CD4-positive, alpha-beta T cell treated with Interleukin-6 for 4 hours (primary cell): ENCODE measurements around the gene NSDHL.
A peak's percentile ranks its signal among the peaks of the same experiment; 100 is the strongest.
"Not testable (repeated sequence)": the region's sequence is repeated elsewhere in the genome, so short reads cannot be mapped to it uniquely, and the experiment has no call there.

Experiments used
- DNase-seq: peaks from one replicate; pipeline ENCODE4 v3.0.0-alpha.2; 2020; ENCODE audit warnings: mixed read lengths

NSDHL gene

DNA sequence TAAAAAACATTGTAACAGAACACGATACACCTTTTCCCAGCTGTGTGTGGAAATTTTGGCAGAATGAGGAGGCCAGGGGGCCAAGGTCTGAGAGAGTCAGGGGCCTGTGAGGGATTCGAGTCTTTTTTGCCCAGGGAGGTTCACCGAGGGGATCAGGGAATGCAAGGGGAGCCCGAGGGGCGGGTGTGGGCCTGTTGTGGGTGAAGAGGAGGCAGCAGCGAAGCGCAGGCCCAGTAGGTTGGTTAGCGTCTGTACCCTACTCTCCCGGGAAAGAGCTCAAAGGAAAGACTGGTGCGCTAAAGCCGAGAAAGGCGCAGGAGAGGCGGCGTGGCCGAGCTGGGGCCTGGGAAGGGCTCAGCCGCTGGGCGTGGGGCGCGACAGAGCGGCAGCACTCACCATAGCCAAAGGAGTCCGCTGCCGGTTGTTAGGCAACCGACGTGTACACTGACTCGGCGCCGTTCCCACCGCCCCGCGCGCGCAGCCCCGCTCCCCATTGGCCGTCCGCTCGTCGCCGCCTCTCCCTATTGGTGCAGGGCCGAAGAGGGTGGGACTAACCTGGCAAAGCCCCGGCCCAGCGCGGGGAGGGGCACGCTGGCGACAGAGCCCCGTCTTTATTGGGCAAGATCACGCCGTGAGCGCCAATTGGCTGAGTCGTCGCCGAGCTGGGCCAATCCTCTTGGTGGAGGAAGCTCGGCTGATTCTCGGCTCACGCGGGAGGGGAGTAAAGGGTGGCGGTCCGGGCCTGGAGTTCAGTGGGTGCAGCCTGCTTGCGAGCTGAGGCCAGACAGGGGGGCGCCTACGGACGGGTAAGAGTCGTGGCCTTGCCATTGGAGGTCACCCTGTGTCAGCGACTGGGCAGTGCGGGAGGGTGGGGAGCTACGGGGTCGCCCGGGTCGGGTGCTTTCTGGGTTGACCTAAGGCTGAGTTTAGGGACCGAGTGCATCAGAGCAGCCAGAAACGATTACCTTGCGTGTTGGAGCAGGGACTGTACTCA lies at the start of gene NSDHL, which contains the start of gene CETN2:
TSS of gene NSDHL (plus strand) at position 752 of the 994 bp plus-strand sequence. CDS start 15,262 bp downstream, outside the sequence.
TSS of gene CETN2 (minus strand) at position 446 of the 994 bp plus-strand sequence. CDS start at position 399, 47 bp downstream.
- DNase-seq, result peak; percentile 93

DNA sequence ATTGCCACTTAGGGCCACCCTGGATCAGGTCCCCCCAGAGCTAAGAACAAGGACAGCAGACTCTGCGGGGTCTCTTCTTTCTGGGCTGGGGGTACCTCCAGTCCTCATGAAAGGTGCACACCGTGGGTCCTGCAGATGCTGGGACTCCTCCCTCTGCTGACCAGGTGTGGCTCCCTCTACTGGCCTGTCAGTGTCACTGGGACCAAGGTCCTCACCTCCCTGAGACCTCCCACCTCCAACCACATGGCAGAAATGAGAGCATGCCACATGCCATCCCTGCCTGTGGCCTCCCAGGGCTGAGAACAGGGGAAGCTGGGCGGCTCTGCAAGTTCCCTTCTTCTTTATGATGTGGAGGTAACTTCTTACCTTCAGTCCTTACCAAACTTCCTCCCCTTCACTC lies 43.8 kb upstream of the NSDHL start:
- DNase-seq, result not testable (repeated sequence)

GRCh38 chrX:152798945-152799344 lies 31.9 kb upstream of the NSDHL start:
- no peak for DNase-seq

DNA sequence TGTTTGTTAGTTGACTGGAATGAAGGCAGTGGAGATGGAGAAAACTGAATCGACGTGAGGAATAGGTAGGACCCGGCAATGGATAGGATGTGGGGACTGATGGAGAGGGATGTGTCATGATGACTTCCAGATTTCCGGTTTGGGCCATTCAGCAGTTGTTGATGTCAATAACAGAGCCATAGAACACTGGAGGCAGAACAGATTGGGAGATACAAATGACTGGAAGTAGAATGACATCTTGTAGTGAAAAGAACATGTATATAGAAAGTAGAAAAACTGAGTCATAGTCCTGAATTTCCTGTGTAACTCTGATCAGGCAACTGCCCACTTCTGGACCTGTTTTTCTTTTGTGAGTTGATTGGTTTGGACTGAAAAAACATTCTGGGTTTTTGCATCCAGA lies 24.8 kb upstream of the NSDHL start:
- no peak for DNase-seq

GRCh38 chrX:152810403-152810802 lies 20.5 kb upstream of the NSDHL start:
- no peak for DNase-seq

- no peak for DNase-seq
Measured at GRCh38 chrX:152813206-152813605, 17.7 kb upstream of the NSDHL start.

GRCh38 chrX:152814048-152814447 lies 16.8 kb upstream of the NSDHL start:
- DNase-seq, result no peak

DNA sequence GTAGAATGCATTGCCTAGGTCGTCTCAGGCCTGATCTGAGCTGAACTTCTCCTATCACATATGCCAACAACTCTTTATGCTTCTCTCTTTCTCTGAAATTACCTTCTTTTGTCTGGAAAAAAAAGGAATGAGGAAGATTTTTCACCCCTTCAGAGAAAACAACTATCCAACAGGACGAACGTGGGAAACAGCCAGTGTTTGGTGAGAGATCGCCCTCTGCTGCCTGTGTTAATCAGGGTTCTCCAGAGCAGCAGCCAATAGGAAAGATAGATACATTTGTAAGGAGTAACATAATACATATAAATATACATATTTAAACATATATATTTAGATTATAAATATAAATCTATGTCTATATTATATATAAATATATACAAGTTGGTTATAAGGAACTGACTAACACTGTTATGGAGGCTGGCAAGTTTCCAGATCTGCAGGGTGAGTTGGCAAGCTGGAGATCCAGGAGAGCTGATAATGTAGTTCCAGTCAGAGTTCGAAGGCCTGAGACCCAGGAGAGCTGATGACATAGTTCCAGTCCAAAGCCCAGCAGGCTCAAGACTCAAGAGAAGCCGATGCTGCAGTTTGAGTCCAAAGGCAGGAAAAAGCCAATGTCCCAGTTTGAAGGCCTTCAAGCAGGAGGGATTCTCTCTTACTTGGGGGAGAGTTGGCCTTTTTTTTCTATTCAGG lies 13.6 kb upstream of the NSDHL start:
- DNase-seq, result no peak

- DNase-seq, result no peak
Measured at GRCh38 chrX:152818356-152818755, 12.5 kb upstream of the NSDHL start.

- DNase-seq, result no peak
Measured at GRCh38 chrX:152819266-152819665, 11.6 kb upstream of the NSDHL start.

DNA sequence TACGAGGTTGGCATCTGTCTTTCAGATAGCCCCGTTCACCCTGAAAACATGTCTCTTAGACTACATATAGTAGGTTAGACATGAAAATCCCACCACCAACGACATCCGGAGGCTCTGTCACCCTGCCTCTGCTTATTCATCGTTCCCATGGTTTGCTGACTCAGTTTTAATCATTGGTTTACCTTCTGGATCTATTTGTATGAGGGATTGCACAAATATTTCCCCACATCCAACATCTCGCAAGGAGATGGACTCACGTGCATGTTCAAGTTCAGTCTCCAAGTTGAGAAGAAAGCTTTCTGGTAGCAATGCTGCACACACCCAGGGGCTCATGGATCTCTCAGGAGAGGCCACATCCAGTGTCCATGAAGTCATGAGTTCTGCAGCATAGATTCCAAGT lies 11.1 kb upstream of the NSDHL start:
- no peak for DNase-seq

DNA sequence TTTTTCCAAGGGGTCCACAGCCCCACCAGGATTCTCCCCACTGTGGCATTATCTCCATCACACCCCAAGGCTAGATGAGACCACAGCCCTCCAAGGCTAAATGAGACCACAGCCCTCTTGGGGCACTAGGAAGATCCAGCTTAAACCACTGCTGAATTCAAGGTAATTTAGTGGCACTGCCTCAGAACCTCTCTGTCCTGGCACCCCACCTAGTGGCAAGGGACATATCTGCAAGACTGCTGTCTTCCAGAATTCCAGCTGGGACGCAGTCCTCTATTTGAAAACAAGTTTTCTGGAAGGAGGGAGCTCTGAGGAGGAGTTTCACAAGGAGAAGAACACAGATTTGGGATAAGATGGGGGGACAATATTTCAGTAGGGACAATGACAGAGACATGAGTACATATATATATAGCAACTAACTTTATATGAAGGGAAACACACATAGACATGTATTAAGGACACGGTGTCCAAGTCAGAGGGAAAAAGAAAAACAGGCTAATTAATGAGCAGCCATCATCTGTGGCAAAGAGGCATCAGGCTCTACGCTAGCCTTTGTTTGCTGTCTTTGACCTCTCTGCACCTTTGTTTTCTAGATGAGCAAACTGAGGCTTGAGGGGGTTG lies 9.6 kb upstream of the NSDHL start:
- DNase-seq, result no peak

GRCh38 chrX:152822383-152823086 lies 8.3 kb upstream of the NSDHL start:
- DNase-seq, result no peak

- no peak for DNase-seq
Measured at GRCh38 chrX:152823657-152824056, 7.2 kb upstream of the NSDHL start.

DNA sequence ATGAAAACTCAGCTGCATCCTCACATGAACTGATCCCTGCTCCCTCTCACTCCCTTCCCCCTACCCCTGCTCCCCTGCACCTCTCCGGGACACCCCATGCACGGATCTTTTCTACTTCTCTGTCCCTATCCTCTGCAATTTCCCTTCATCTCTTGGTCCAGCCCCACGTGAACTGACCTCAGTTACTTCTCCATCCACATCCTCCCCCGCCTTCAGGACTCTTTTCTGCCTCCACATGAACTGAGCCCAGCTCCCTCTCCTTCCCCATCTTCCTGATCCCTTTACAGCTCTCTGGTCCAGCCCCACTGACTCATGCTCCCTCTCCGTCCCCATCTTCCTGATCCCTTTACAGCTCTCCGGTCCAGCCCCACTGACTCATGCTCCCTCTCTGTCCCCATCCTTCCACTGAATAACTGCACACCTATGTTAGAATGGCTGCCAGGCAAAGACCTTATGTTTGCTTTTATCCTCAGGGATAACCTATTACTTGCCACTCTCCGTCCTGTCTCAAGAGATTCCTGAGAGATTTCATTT lies 6.0 kb upstream of the NSDHL start:
- no peak for DNase-seq

DNA sequence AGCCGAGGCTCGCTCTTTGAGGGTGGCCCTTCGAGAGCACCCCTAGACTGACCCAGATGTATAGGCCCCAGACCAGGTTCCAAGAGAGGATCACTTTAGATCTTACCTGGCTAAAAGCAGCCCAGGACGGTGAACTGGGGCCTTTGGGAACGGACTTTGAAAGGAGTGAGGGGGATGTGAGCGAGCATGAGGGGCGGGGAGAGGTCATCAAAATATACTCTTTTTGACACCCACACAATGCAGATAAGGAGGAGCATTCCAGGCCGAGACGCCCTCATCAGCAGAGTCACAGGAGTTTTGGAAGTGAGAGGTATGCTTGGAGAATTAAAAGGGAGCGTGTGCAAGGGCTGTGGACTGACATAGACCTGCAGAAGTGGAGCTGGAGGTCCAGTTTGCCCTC lies 528 bp downstream of the NSDHL start:
- no peak for DNase-seq

- DNase-seq, result no peak
Measured at GRCh38 chrX:152832520-152832919, 1.7 kb downstream of the NSDHL start.

GRCh38 chrX:152833378-152833777 lies 2.5 kb downstream of the NSDHL start:
- DNase-seq, result no peak

DNA sequence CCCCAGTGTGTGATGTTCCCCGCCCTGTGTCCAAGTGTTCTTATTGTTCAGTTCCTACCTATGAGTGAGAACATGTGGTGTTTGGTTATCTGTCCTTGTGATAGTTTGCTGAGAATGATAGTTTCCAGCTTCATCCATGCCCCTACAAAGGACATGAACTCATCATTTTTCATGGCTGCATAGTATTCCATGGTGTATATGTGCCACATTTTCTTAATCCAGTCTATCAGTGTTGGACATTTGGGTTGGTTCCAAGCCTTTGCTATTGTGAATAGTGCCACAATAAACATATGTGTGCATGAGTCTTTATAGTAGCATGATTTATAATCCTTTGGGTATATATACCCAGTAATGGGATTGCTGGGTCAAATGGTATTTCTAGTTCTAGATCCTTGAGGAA lies 4.6 kb downstream of the NSDHL start:
- not testable (repeated sequence) for DNase-seq

- DNase-seq, result no peak
Measured at GRCh38 chrX:152842772-152843338, 12.0 kb downstream of the NSDHL start.

DNA sequence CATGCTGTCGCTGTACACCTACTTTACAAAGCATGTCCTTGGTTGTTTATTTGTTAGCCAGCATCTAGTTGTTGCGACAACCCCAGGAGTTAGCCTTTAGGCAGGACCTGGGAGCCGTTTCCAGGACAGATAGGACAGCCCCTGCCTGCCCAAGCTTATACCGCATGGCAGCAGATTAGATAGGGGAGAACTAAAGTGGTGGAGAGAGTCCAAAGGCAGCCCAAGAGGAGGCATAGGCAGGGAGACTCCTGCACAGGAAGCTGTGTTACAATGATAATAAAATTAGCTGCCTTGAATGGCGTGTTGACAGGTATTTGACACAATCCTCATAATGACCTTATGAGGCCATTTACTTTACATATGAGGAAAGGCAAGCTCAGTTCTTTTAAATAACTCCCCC lies 13.0 kb downstream of the NSDHL start:
- DNase-seq, result no peak

DNA sequence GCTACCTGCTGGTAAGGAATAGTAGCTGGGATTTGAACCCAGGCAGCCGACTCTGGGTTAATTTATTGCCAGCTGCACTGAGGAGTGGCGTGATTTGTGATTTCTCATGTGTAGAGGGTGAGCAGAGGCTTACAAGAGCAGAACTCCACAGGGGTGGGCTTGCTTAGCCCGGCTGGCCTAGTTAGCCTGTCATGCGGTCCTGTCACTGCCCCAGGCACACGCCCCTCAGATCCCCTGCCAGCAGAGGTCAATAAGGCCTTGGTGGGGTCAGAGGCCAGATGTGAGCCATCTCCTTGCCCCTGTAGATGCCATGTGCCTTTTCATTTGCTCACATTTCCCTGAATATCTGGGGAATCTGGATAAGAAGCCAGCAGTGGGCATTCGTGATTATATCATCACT lies 13.4 kb downstream of the NSDHL start:
- no peak for DNase-seq
